ENCODE measurements around the gene OR8H3.
"Not testable (repeated sequence)": the region's sequence is repeated elsewhere in the genome, so short reads cannot be mapped to it uniquely, and the experiment has no call there.

Gene OR8H3

GRCh38 chr11:56122073-56122472 lies at the start of gene OR8H3:
Gene OR8H3, plus strand, starts transcription at chr11:56122373. Its CDS starts 0 bp downstream, at chr11:56122373.
- DNase-seq, result no peak

GRCh38 chr11:56089697-56090096 lies 32.5 kb upstream of the OR8H3 start:
- no peak for DNase-seq

- DNase-seq, result no peak
These were observed 29.2 kb upstream of the OR8H3 start, which contains the start of gene OR8I2 for GRCh38 chr11:56093008-56093407. Gene OR8I2, plus strand, starts transcription at chr11:56093308. Its CDS starts 0 bp downstream, at chr11:56093308.

GRCh38 chr11:56103210-56103737 lies 18.9 kb upstream of the OR8H3 start, which contains the start of gene OR8H2:
Gene OR8H2, plus strand, starts transcription at chr11:56103687. Its CDS starts 1,356 bp downstream, at chr11:56105043.
- DNase-seq, result no peak

GRCh38 chr11:56140151-56140661 lies 18.0 kb downstream of the OR8H3 start, which contains the start of gene OR8J3:
Gene OR8J3, minus strand, starts transcription at chr11:56140201. Its CDS starts 2,483 bp downstream, at chr11:56137718.
- no peak for DNase-seq

- DNase-seq, result not testable (repeated sequence)
These were observed 21.5 kb downstream of the OR8H3 start for GRCh38 chr11:56143681-56144080.

GRCh38 chr11:56151376-56151775 lies 29.2 kb downstream of the OR8H3 start:
- no peak for DNase-seq

GRCh38 chr11:56152333-56152732 lies 30.2 kb downstream of the OR8H3 start:
- no peak for DNase-seq

- DNase-seq, result no peak
These were observed 38.0 kb downstream of the OR8H3 start, which contains the start of gene OR8K5 for GRCh38 chr11:56160217-56160616. Gene OR8K5, minus strand, starts transcription at chr11:56160317. Its CDS starts 0 bp downstream, at chr11:56160317.

- no peak for DNase-seq
These were observed 41.6 kb downstream of the OR8H3 start for GRCh38 chr11:56163804-56164203.

- DNase-seq, result no peak
These were observed 50.2 kb downstream of the OR8H3 start for GRCh38 chr11:56172256-56172830.
